HepG2 (cell line): ENCODE measurements around the gene HMGCR. TPM values are rescaled to one million over a fixed set of nuclear protein-coding genes. Genes with fewer than 3 reads are reported as not detected.

Source experiments
- CENPX ChIP-seq: sonication (generic); formaldehyde crosslinking; IDR thresholded peaks from 2 replicates; pipeline ENCODE4 v1.9.0; 2021; ENCODE audit warnings: mild to moderate bottlenecking, missing genetic modification reagents, moderate library complexity
- DPF2 ChIP-seq: sonication (generic); formaldehyde crosslinking; IDR thresholded peaks from 2 replicates; pipeline ENCODE4 v1.4.0; 2020; ENCODE audit warnings: mild to moderate bottlenecking, low read depth, missing genetic modification reagents, borderline replicate concordance
- MAFK ChIP-seq, 2 experiments: IDR thresholded peaks in 1 of 2; conservative IDR thresholded peaks in 1 of 2; 2 replicates each; pipeline ENCODE4 v1.6.1; 2011; ENCODE audit warnings: improper control_type of control experiment in 2 of 2, low read length in 2 of 2
- MATR3 ChIP-seq: sonication (generic); formaldehyde crosslinking; IDR thresholded peaks from 2 replicates; pipeline ENCODE4 v1.4.0; 2020; ENCODE audit warnings: missing genetic modification reagents
- MED13 ChIP-seq: sonication (generic); formaldehyde crosslinking; IDR thresholded peaks from 2 replicates; pipeline ENCODE4 v1.5.0; 2020; ENCODE audit warnings: missing genetic modification reagents
- NCOA1 ChIP-seq: sonication (generic); formaldehyde crosslinking; IDR thresholded peaks from 2 replicates; pipeline ENCODE4 v1.9.0; 2021; ENCODE audit warnings: missing genetic modification reagents
- NR2C2 ChIP-seq: sonication (generic); formaldehyde crosslinking; IDR thresholded peaks from 2 replicates; pipeline ENCODE4 v1.4.0; 2020; ENCODE audit warnings: missing genetic modification reagents, mild to moderate bottlenecking, moderate library complexity, borderline replicate concordance
- NR2F2 ChIP-seq: IDR thresholded peaks from 2 replicates; pipeline ENCODE4 v1.6.1; 2012; ENCODE audit warnings: low read depth, inconsistent platforms, borderline replicate concordance
- POLR2G ChIP-seq: fragments of 200-400 bp; formaldehyde crosslinking; IDR thresholded peaks from 2 replicates; pipeline ENCODE4 v1.6.1; 2018; ENCODE audit warnings: mild to moderate bottlenecking, low read depth, low read length, moderate library complexity
- RBM39 ChIP-seq: fragments of 200-400 bp; formaldehyde crosslinking; IDR thresholded peaks from one replicate; pipeline ENCODE4 v1.6.1; 2018; ENCODE audit warnings: antibody characterized with exemption, mild to moderate bottlenecking, low read depth, low read length; ENCODE audit not compliant: poor library complexity, severe bottlenecking
- SRF ChIP-seq: IDR thresholded peaks from 2 replicates; pipeline ENCODE4 v1.6.1; 2011; ENCODE audit warnings: mild to moderate bottlenecking, low read depth, low read length, moderate library complexity
- XBP1 ChIP-seq: sonication (generic); formaldehyde crosslinking; IDR thresholded peaks from 2 replicates; pipeline ENCODE4 v1.5.0; 2020; ENCODE audit warnings: missing genetic modification reagents
- ZBTB3 ChIP-seq: sonication (generic); formaldehyde crosslinking; IDR thresholded peaks from 2 replicates; pipeline ENCODE4 v1.4.0; 2020; ENCODE audit warnings: low read depth, mild to moderate bottlenecking, moderate library complexity, missing genetic modification reagents, borderline replicate concordance
- ZFP62 ChIP-seq: sonication (generic); formaldehyde crosslinking; IDR thresholded peaks from 2 replicates; pipeline ENCODE4 v1.4.0; 2020; ENCODE audit warnings: missing genetic modification reagents
- ZNF33B ChIP-seq: sonication (generic); formaldehyde crosslinking; IDR thresholded peaks from 2 replicates; pipeline ENCODE4 v1.5.1; 2020; ENCODE audit warnings: mild to moderate bottlenecking, missing genetic modification reagents
- ZNF468 ChIP-seq: sonication (generic); formaldehyde crosslinking; IDR thresholded peaks from 2 replicates; pipeline ENCODE4 v1.8.0; 2022; ENCODE audit warnings: mild to moderate bottlenecking, moderate library complexity, missing genetic modification reagents
- ZNF530 ChIP-seq: sonication (generic); formaldehyde crosslinking; IDR thresholded peaks from 2 replicates; pipeline ENCODE4 v1.5.0; 2020; ENCODE audit warnings: low read depth, mild to moderate bottlenecking, missing genetic modification reagents
- ZNF629 ChIP-seq: sonication (generic); formaldehyde crosslinking; conservative IDR thresholded peaks from 2 replicates; pipeline ENCODE4 v1.5.0; 2020; ENCODE audit warnings: missing genetic modification reagents
- ZNF674 ChIP-seq: sonication (generic); formaldehyde crosslinking; IDR thresholded peaks from 2 replicates; pipeline ENCODE4 v1.5.0; 2020; ENCODE audit warnings: low read depth, mild to moderate bottlenecking, missing genetic modification reagents
- ZNF772 ChIP-seq: sonication (generic); formaldehyde crosslinking; IDR thresholded peaks from 2 replicates; pipeline ENCODE4 v1.5.0; 2020; ENCODE audit warnings: mild to moderate bottlenecking, missing genetic modification reagents
- polyA plus RNA-seq, 8 experiments: library from polyadenylated mRNA; depleted of rRNA in 3 of 8; stranded (reverse) in 7 of 8; unstranded in 1 of 8; fragments of >200 nt; fragmentation: Illumina TruSeq in 4 of 8; extraction: Trizol in 4 of 8; gene quantifications; 2 replicates each; pipeline versions ENCODE4 v1.2.1 to v1.2.3, GENCODE V29; 2011 to 2016; ENCODE audit warnings: low read depth in 4 of 8, missing spikeins in 1 of 8, mixed read lengths in 1 of 8; ENCODE audit not compliant: insufficient read depth in 1 of 8
- total RNA-seq, 5 experiments: library from RNA; depleted of rRNA; stranded (reverse); fragments of >200 nt; fragmentation: Illumina TruSeq; extraction: Trizol; gene quantifications; 2 replicates each; pipeline ENCODE4 v1.2.3, GENCODE V29; 2016; ENCODE audit warnings: low read depth in 1 of 5
- TF ChIP-seq, protein P1 (sequence below): sonication (generic); formaldehyde crosslinking; IDR thresholded peaks from 2 replicates; pipeline ENCODE4 v1.8.0; 2022; ENCODE audit warnings: mild to moderate bottlenecking, missing genetic modification reagents
- TF ChIP-seq, protein P2 (sequence below): sonication (generic); formaldehyde crosslinking; IDR thresholded peaks from 2 replicates; pipeline ENCODE4 v1.5.1; 2020; ENCODE audit warnings: missing genetic modification reagents, mild to moderate bottlenecking, borderline replicate concordance
- TF ChIP-seq, protein P3 (sequence below): sonication (generic); formaldehyde crosslinking; IDR thresholded peaks from 2 replicates; pipeline ENCODE4 v1.4.0; 2020; ENCODE audit warnings: low read depth, mild to moderate bottlenecking, missing genetic modification reagents
- TF ChIP-seq, protein P4 (sequence below): sonication (generic); formaldehyde crosslinking; IDR thresholded peaks from 2 replicates; pipeline ENCODE4 v1.5.0; 2020; ENCODE audit warnings: missing genetic modification reagents
- TF ChIP-seq, protein P5 (sequence below): IDR thresholded peaks from 2 replicates; pipeline ENCODE4 v1.6.1; 2016

The HMGCR gene
- total and polyA plus RNA-seq, 2 of the 13 experiments (the other 11 are each of a cell fraction or from before 2014, with no cell fraction given), result 43.0 to 144 TPM

DNA sequence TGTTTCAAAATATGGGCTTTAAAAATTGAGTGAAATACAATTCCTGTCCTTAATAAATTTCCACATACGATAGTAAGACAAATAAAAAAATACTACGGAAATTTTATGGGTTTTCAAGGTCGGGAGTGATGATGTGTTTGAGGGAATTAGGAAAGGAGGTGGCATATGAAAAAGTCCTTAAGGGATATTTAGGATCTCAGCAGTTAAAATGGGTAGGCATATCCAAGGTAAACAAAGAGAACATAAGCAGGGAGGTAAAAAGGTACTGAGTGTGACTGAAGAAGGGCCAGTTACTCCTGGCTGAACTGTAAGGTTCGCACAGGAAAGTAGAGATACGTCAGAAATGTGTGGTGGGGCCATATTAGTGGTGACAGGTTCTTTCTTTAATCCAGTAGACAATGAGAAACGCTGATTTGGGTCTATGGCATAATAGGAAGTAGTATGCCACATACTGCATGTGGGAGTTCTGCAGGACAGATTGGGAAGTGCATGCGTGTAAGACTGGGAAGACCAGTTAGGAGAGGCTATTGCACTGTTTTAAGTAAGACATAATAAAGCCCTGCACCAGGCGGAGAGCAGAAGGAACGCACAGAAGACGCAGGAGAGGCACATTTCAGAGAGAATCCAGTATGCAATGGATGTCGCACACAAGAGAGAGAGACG is 937 bp upstream of the HMGCR start (continued):
- TF ChIP-seq DPF2 (CRISPR knock-in tag) (no peak), MED13 (no peak), POLR2G (no peak), ZNF33B (CRISPR knock-in tag) (no peak), NR2F2 (no peak), ZNF674 (no peak), ZNF629 (CRISPR knock-in tag) (peak; percentile 41; the same call in 1 of the 2 replicates), ZNF468 (0 out of 2 replicates have a peak, but pooled peaks have one; percentile 39), ZFP62 (no peak), SRF (no peak), RBM39 (no peak), ZNF772 (CRISPR knock-in tag) (no peak; the same call in 1 of the 2 replicates), MAFK (conservative IDR thresholded peaks at IDR 0.05 in 1 of 2, IDR thresholded peaks at IDR 0.05 in 1 of 2; ENCODE audit: low read length in 2 of 2) (0 out of 4 replicates have a peak, but pooled peaks of 1 of the 2 experiments have one; percentile 18), ZNF530 (CRISPR knock-in tag) (no peak), NCOA1 (CRISPR knock-in tag) (no peak), CENPX (CRISPR knock-in tag) (no peak), MATR3 (no peak), NR2C2 (CRISPR knock-in tag) (no peak), ZBTB3 (CRISPR knock-in tag) (no peak), XBP1 (CRISPR knock-in tag) (no peak)
- TF ChIP-seq, protein P1, sequence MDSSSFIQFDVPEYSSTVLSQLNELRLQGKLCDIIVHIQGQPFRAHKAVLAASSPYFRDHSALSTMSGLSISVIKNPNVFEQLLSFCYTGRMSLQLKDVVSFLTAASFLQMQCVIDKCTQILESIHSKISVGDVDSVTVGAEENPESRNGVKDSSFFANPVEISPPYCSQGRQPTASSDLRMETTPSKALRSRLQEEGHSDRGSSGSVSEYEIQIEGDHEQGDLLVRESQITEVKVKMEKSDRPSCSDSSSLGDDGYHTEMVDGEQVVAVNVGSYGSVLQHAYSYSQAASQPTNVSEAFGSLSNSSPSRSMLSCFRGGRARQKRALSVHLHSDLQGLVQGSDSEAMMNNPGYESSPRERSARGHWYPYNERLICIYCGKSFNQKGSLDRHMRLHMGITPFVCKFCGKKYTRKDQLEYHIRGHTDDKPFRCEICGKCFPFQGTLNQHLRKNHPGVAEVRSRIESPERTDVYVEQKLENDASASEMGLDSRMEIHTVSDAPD, result no peak
- TF ChIP-seq, protein P2, sequence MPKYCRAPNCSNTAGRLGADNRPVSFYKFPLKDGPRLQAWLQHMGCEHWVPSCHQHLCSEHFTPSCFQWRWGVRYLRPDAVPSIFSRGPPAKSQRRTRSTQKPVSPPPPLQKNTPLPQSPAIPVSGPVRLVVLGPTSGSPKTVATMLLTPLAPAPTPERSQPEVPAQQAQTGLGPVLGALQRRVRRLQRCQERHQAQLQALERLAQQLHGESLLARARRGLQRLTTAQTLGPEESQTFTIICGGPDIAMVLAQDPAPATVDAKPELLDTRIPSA (CRISPR knock-in tag), result no peak
- TF ChIP-seq, protein P3, sequence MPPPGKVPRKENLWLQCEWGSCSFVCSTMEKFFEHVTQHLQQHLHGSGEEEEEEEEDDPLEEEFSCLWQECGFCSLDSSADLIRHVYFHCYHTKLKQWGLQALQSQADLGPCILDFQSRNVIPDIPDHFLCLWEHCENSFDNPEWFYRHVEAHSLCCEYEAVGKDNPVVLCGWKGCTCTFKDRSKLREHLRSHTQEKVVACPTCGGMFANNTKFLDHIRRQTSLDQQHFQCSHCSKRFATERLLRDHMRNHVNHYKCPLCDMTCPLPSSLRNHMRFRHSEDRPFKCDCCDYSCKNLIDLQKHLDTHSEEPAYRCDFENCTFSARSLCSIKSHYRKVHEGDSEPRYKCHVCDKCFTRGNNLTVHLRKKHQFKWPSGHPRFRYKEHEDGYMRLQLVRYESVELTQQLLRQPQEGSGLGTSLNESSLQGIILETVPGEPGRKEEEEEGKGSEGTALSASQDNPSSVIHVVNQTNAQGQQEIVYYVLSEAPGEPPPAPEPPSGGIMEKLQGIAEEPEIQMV (CRISPR knock-in tag), result no peak; the same call in 1 of the 2 replicates
- TF ChIP-seq, protein P4, sequence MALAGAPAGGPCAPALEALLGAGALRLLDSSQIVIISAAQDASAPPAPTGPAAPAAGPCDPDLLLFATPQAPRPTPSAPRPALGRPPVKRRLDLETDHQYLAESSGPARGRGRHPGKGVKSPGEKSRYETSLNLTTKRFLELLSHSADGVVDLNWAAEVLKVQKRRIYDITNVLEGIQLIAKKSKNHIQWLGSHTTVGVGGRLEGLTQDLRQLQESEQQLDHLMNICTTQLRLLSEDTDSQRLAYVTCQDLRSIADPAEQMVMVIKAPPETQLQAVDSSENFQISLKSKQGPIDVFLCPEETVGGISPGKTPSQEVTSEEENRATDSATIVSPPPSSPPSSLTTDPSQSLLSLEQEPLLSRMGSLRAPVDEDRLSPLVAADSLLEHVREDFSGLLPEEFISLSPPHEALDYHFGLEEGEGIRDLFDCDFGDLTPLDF (CRISPR knock-in tag), result no peak
- TF ChIP-seq, protein P5, sequence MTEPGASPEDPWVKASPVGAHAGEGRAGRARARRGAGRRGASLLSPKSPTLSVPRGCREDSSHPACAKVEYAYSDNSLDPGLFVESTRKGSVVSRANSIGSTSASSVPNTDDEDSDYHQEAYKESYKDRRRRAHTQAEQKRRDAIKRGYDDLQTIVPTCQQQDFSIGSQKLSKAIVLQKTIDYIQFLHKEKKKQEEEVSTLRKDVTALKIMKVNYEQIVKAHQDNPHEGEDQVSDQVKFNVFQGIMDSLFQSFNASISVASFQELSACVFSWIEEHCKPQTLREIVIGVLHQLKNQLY (CRISPR knock-in tag), result no peak
